Stimulated activated CD4-positive, alpha-beta T cell treated with anti-CD3 and anti-CD28 coated beads, Interleukin-12 subunit alpha, Interleukin-12 subunit beta, amount 100 ng/mL, for 48 hours (primary cell): Measurements from ENCODE around the gene ISM2.
"Not testable (repeated sequence)": the region's sequence is repeated elsewhere in the genome, so short reads cannot be mapped to it uniquely, and the experiment has no call there.

ENCODE experiments used
- DNase-seq, 3 donors: peaks; one replicate each; pipeline ENCODE4 v3.0.0-alpha.2; 2020; ENCODE audit warnings: low read depth in 2 of 3, low spot score in 1 of 3

The ISM2 gene

DNA sequence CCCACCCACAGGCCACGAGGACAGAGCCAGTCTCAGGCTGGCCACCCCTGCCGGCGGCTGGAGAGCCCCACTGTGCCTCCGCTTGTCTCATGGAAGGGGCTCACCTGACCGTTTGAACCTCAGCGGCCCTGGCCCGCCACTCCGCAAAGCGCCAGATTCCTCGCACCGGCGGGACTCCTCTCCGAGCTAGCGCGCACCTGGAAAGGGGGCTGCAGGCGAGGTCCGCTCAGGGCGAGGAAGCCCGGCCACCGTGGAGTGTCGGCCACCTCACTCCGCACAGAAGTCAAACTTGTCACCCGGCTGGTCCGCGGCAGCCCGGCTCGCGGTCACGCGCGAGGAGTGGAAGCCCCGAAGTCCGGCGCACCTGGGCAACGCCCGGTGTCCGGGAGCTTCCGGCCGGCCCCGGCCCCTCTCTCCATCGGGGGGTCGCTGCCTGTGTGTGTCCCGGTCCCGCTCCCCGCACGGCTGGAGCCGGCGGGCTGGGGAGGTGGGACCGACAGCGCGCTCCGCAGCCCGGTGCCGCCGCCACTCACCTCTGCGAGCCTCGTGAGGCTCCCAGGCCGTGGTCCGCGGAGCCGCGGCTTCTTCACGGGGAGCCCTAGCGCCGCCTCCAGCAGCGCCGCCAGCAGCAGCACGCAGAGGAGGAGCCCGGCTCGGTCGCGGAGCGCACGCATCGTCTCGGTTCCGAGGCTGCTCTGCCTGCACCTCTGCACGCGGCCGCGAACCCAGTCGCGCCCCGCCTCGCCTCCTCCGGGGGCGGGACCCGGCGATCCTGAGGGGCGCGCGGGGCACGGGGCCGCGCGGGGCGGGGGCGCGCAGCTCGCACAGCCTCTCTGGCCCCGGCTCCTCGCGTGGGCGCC lies at the start of gene ISM2:
Gene ISM2, minus strand, starts transcription at position 697 of the 860 bp plus-strand sequence. Its CDS starts 23 bp downstream, at position 674.
- peak in 2 of 3 donors; percentile 23 to 39 for DNase-seq

GRCh38 chr14:77547512-77548180 lies 49.0 kb upstream of the ISM2 start:
- no peak for DNase-seq

DNA sequence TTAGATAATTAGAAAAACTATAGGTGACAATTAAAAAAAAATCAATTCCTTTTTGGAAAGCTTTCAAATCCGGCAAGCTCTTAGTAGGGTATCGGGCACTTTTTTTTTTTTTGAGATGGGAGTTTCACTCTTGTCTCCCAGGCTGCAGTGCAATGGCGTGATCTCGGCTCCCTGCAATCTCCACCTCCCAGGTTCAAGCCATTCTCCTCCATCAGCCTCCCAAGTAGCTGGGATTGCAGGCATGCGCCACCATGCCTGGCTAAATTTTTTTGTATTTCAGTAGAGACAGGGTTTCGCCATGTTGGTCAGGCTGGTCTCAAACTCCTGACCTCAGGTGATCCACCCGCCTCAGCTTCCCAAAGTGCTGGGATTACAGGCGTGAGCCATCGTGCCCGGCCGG lies 46.6 kb upstream of the ISM2 start:
- not testable (repeated sequence) for DNase-seq

DNA sequence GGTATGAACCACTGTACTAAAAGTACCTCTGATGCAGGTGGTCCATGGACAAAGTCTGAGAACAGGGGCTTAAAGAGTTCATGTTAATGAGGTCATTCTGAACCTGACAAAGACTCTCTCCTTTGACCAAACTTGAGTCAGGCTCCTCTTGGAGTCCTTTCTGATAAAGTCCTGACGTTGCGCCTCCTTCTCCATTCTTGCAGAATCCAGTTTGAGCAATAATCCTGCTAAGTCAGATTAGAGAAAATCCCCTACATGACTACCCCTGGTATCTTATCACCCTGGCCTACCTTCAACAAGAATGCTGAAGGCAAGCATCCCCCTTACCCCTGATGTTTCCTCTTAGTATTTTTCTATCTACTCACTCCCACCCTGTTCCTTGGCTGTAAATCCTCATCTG lies 46.0 kb upstream of the ISM2 start:
- no peak for DNase-seq

DNA sequence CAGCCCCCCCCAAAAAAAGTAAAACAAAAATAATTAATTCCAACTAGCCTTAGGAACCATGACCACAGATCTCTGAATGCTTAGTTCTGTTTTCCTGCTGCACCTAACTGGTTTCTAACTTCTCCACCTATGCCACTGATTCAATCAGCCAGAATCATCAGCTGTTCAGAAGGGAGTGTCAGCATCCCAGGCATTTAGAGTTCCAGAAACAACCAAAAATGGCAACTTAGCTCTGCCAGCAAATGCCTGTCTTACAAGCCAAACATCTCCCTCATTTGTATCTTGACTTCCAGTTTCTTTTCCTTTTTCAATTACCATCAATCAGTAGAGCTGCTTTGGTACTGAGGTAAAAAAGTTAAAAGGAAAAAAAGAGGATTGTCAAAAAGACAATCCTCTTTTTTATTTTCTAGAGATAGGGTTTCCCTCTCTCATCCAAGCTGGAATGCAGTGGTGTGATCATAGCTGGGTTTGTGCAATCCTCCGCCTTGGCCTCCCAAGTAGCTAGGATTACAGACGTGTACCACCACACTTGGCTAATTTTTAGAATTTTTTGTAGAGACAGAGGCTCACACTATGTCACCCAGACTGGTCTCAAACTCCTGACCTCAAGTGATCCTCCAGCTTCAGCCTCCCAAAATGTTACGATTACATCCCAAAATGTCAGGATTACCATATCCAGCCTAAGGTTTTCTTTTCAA lies 45.2 kb upstream of the ISM2 start:
- no peak for DNase-seq

- DNase-seq, result no peak
Measured at GRCh38 chr14:77543240-77543551, 44.6 kb upstream of the ISM2 start.

GRCh38 chr14:77542421-77543239 lies 44.0 kb upstream of the ISM2 start:
- no peak for DNase-seq

GRCh38 chr14:77541905-77542304 lies 43.3 kb upstream of the ISM2 start:
- no peak for DNase-seq

GRCh38 chr14:77536951-77537350 lies 38.3 kb upstream of the ISM2 start:
- DNase-seq, result not testable (repeated sequence)

DNA sequence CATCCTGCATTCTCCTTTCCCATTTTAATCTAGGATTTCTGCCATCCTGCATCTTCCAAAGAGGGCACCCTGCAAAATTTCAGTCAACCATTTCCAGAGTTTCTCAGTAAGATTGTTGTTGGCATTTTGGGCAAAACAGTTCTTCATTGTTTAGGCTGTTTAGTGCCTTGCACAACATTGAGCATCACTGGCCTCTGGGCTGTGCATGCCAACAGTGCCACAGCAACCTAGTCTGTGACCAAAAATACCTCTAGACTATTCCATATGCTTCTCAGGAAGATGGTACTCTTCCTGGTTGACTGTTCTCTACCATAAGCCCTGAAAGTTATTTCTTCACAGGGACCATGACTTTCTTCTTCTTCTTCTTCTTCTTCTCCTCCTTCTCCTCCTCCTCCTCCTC lies 32.5 kb upstream of the ISM2 start:
- DNase-seq, result no peak

DNA sequence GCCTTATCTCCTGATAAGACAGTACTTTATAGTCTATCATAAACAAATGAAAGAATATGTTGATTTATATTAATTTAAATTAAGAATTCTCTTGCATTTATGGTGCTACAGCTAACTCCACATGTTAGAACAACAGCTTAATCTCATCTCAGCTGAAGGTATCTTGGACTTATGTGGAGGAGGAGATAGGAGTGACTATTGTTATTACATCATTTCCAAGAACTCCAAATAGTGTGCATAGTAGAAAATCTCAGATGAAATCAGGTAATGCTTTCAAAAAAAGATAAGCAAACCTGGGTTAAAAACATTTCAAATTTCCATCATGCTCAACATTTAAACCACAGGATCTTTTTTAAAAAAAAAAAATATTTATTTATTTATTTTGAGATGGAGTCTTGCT lies 31.3 kb upstream of the ISM2 start:
- DNase-seq, result no peak

GRCh38 chr14:77529213-77529612 lies 30.6 kb upstream of the ISM2 start:
- DNase-seq, result no peak

GRCh38 chr14:77528701-77529100 lies 30.1 kb upstream of the ISM2 start:
- not testable (repeated sequence) for DNase-seq

GRCh38 chr14:77526266-77526665 lies 27.6 kb upstream of the ISM2 start:
- no peak for DNase-seq

DNA sequence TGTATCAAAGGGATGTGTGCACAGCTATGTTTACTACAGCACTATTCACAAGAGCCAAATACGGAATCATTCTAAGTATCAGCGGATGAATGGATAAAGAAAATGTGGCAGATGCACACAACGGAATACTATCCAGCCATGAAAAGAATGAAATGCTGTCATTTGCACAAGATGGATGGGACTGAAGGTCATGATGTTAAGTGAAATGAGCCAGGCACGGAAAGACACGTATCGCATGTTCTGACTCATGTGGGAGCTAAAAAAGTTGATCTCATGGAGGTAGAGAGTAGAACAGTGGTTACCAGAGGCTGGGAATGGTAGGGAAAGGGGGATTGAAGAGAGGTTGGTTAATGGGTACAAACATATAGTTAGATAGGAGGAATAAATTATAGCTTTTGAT lies 25.9 kb upstream of the ISM2 start:
- no peak for DNase-seq

DNA sequence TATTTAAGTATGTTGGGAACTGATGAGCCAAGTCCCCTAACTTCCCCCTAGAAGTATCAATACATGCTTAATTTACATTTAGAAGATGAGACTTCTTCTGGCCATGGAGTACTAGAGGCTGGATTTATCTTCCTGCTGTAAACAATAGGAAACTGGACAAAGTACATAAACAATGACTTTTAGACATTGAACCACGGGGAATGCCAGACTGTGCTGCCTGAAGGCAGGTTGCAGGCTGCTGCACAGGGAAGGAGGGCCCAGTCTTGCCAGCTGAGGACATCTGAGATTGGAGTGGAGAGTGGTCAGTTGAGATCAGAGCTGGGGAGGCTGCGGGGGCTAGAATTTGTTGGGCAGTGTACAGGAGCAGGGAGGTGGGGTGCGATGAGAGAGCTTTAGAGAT lies 24.5 kb upstream of the ISM2 start:
- no peak for DNase-seq

DNA sequence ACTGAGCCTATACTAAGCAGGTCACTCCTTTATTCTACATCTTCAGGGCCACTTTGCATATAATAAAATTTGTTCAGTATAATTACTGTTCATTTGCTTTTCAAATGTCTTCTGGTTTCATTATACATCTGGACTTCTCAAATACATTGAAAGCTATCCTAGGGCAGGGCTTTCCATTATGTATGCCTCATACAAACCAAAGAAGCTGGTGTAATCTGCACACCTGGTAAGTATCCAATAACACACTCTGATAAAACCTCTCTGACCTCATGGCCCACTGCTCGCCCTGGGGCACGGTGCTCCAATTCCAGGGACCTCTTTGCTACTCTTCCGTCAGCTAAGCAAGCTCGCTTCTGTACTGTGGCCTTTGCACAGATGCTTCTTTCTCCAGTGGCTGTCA lies 21.9 kb upstream of the ISM2 start:
- no peak for DNase-seq

DNA sequence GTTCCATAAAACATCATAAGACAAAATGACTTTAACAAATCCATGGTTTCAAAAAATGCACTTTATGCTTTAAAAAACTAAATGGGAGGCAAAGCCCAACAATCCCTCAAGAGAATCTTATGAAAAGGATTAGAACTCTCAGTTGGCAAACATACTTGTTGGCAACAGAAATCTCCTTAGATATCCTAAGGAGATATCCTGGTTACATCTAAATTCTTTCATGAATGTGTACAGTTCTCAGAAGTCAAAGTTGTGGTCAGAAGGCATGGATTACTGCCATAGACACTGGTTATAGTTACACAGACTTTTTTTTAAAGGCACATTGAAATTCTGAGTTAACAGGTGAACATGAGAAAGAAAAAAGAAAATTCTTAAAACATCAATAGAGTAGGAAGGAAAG lies 17.5 kb upstream of the ISM2 start:
- no peak for DNase-seq

- DNase-seq, result no peak
Measured at GRCh38 chr14:77511486-77512162, 13.0 kb upstream of the ISM2 start.

DNA sequence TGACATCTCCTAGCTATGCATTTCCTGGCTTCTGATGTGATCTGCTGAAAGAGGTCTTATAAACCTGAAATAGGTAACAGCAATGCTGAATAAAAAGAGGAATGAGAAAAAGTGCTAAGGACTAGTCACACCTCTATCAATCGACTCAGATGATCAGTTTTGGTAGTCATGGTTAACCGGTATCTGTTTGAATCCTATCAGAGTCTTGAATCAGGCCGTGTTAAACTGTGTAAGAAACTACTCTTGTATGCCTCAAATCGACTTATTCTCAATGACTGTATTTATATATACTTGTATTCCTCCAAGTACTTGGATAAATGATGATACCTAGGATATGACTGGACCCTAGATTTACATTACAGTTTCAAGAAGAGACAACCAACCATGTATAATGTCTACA lies 10.8 kb upstream of the ISM2 start:
- no peak for DNase-seq

DNA sequence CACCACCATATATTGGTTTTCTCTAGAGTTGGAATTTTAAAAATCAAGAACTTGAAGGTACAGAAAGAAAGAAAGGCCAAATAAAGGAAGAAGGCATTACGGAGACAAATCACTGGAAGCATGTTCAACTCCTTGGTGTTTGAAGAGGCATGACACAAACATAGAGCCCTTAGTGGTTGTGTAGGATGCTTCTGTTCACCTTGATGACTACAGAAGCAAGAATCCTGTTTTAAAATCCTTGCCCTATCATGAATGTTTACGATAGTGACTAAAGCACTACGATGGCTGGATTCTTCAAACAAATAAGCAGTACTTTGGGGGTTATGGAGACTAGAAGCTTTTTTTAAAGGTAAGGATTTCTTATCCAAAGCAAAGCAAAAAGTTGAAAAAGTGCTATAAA lies 10.3 kb upstream of the ISM2 start:
- no peak for DNase-seq
